Measurements from ENCODE around the gene KCNK5. TPM values are rescaled to one million over a fixed set of nuclear protein-coding genes. Genes with fewer than 3 reads are reported as not detected.

Gene KCNK5
- total and polyA plus RNA-seq, 4 donors: 3.7 to 19.1 (median 7.5) TPM

DNA sequence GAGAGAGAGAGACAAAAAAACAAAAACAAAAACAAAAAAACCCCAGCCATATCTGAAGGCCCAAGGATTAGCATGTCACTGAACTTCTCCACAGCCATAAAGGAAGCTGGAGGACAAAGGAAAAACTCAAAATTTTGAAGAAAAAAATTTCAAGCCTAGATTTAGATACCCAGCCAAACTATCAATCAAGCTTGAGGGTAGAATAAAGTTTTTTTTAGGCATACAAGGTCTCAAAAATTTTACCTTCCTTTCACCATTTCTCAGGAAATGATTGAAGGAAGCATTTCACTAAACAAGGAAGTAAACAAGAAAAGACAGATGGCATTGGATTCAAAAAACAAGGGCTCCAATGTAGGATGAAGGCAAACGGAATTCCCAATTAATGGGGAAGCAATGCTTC is 52.1 kb downstream of the KCNK5 start (continued):
- TF ChIP-seq, protein P1, sequence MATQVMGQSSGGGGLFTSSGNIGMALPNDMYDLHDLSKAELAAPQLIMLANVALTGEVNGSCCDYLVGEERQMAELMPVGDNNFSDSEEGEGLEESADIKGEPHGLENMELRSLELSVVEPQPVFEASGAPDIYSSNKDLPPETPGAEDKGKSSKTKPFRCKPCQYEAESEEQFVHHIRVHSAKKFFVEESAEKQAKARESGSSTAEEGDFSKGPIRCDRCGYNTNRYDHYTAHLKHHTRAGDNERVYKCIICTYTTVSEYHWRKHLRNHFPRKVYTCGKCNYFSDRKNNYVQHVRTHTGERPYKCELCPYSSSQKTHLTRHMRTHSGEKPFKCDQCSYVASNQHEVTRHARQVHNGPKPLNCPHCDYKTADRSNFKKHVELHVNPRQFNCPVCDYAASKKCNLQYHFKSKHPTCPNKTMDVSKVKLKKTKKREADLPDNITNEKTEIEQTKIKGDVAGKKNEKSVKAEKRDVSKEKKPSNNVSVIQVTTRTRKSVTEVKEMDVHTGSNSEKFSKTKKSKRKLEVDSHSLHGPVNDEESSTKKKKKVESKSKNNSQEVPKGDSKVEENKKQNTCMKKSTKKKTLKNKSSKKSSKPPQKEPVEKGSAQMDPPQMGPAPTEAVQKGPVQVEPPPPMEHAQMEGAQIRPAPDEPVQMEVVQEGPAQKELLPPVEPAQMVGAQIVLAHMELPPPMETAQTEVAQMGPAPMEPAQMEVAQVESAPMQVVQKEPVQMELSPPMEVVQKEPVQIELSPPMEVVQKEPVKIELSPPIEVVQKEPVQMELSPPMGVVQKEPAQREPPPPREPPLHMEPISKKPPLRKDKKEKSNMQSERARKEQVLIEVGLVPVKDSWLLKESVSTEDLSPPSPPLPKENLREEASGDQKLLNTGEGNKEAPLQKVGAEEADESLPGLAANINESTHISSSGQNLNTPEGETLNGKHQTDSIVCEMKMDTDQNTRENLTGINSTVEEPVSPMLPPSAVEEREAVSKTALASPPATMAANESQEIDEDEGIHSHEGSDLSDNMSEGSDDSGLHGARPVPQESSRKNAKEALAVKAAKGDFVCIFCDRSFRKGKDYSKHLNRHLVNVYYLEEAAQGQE (IDR thresholded peaks at IDR 0.05): no peak
- no peak for TF ChIP-seq FOXA2 (IDR thresholded peaks at IDR 0.05)
- no peak for TF ChIP-seq JUND (IDR thresholded peaks at IDR 0.05)

DNA sequence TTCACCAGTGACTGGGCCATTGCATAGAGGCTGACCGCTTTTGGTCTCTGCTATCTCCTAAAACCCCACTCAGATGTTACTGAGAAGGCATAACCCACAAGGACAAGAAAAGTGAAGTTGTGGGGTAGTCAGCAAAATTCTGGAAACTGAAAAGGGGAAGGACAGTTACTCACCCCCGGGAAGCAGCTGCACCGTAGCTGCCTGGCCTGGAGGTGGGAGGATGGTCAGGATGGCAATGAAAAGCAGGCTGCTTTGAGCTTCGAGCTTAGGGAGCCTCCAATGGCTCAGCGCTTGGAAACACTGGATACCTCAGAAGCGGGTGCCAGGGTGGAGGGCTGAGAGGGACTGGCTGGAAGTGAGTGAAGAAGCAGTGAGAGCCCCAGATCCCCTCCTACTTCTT is 56.0 kb downstream of the KCNK5 start:
- no peaks in the 10 kb centered on the region for H3K4me1 ChIP-seq (ENCODE audit: control insufficient read depth in 4 of 4, insufficient read depth in 4 of 4, low read length in 3 of 4)
- 87% methylated on average over 6 of the region's 6 CpGs for WGBS

More for the DNA sequence above, 56.0 kb downstream of the KCNK5 start:
- DNase-seq (ENCODE audit: low spot score): no peak
- TF ChIP-seq EGR1 (IDR thresholded peaks at IDR 0.05; ENCODE audit: low read depth in 2 of 2) (no peak), GABPA (IDR thresholded peaks at IDR 0.05 in 1 of 2, conservative IDR thresholded peaks at IDR 0.05 in 1 of 2) (no peak), FOXA2 (IDR thresholded peaks at IDR 0.05) (no peak), HNF4A (conservative IDR thresholded peaks at IDR 0.05) (no peak), RXRA (IDR thresholded peaks at IDR 0.05) (no peak), SP1 (IDR thresholded peaks at IDR 0.05) (no peak), TAF1 (conservative IDR thresholded peaks at IDR 0.05) (no peak), HNF4G (IDR thresholded peaks at IDR 0.05) (no peak), YY1 (IDR thresholded peaks at IDR 0.05) (no peak), NR2F2 (IDR thresholded peaks at IDR 0.05) (no peak), FOXA1 (IDR thresholded peaks at IDR 0.05) (no peak), RAD21 (IDR thresholded peaks at IDR 0.05) (no peak), JUND (IDR thresholded peaks at IDR 0.05) (no peak)
- TF ChIP-seq, protein P2, sequence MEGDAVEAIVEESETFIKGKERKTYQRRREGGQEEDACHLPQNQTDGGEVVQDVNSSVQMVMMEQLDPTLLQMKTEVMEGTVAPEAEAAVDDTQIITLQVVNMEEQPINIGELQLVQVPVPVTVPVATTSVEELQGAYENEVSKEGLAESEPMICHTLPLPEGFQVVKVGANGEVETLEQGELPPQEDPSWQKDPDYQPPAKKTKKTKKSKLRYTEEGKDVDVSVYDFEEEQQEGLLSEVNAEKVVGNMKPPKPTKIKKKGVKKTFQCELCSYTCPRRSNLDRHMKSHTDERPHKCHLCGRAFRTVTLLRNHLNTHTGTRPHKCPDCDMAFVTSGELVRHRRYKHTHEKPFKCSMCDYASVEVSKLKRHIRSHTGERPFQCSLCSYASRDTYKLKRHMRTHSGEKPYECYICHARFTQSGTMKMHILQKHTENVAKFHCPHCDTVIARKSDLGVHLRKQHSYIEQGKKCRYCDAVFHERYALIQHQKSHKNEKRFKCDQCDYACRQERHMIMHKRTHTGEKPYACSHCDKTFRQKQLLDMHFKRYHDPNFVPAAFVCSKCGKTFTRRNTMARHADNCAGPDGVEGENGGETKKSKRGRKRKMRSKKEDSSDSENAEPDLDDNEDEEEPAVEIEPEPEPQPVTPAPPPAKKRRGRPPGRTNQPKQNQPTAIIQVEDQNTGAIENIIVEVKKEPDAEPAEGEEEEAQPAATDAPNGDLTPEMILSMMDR (IDR thresholded peaks at IDR 0.05; ENCODE audit: low read depth, low read length, missing input control): no peak
- TF ChIP-seq, protein P3, sequence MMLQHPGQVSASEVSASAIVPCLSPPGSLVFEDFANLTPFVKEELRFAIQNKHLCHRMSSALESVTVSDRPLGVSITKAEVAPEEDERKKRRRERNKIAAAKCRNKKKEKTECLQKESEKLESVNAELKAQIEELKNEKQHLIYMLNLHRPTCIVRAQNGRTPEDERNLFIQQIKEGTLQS (IDR thresholded peaks at IDR 0.05): no peak
- TF ChIP-seq, protein P1 (IDR thresholded peaks at IDR 0.05): no peak
- TF ChIP-seq, protein P4, sequence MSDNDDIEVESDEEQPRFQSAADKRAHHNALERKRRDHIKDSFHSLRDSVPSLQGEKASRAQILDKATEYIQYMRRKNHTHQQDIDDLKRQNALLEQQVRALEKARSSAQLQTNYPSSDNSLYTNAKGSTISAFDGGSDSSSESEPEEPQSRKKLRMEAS (IDR thresholded peaks at IDR 0.05): no peak
- TF ChIP-seq, protein P5, sequence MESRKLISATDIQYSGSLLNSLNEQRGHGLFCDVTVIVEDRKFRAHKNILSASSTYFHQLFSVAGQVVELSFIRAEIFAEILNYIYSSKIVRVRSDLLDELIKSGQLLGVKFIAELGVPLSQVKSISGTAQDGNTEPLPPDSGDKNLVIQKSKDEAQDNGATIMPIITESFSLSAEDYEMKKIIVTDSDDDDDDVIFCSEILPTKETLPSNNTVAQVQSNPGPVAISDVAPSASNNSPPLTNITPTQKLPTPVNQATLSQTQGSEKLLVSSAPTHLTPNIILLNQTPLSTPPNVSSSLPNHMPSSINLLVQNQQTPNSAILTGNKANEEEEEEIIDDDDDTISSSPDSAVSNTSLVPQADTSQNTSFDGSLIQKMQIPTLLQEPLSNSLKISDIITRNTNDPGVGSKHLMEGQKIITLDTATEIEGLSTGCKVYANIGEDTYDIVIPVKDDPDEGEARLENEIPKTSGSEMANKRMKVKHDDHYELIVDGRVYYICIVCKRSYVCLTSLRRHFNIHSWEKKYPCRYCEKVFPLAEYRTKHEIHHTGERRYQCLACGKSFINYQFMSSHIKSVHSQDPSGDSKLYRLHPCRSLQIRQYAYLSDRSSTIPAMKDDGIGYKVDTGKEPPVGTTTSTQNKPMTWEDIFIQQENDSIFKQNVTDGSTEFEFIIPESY (IDR thresholded peaks at IDR 0.05): no peak
- no peaks in the 10 kb centered on the region for H3K27me3 ChIP-seq (ENCODE audit: control insufficient read depth in 4 of 4, insufficient read depth in 4 of 4, low read length in 3 of 4)
- H3K9me3 ChIP-seq (ENCODE audit: control insufficient read depth in 4 of 4, low read length in 3 of 4): peaks cover 0 to 10% (median 6%) of the 10 kb centered on the region in 4 donors
- H3K27ac ChIP-seq (ENCODE audit: low read depth in 1 of 2, low read length in 2 of 2): no peak overlapping the region
- no peak overlapping the region for H3K9ac ChIP-seq (ENCODE audit: low read depth in 1 of 2, low read length in 2 of 2)
- no peaks in the 10 kb centered on the region for H3K36me3 ChIP-seq (ENCODE audit: control insufficient read depth in 4 of 4, insufficient read depth in 3 of 4, low read depth in 1 of 4, low read length in 3 of 4)
- no peak overlapping the region for H3K4me3 ChIP-seq (ENCODE audit: low read depth in 1 of 3, low read length in 3 of 3)
